HT1080 (cell line): Measurements from ENCODE around the gene C10orf71. TPM values are rescaled to one million over a fixed set of nuclear protein-coding genes. Genes with fewer than 3 reads are reported as not detected.

ENCODE experiments used
- DNase-seq: peaks from one replicate; pipeline ENCODE4 v3.0.0-alpha.2; 2015; ENCODE audit warnings: low read depth
- total RNA-seq: library from RNA; depleted of rRNA; stranded (reverse); fragments of >200 nt; shearing (Covaris generic); gene quantifications from 2 replicates; pipeline ENCODE4 v1.2.3, GENCODE V29; 2014

The C10orf71 gene
- total RNA-seq, 1 experiment from 2014 or later, result not detected

- DNase-seq, result no peak
Measured at GRCh38 chr10:49273626-49274025, 25.3 kb upstream of the C10orf71 start.

GRCh38 chr10:49274886-49275285, 24.1 kb upstream of the C10orf71 start:
- no peak for DNase-seq

- DNase-seq, result no peak
Measured at GRCh38 chr10:49275896-49276295, 23.1 kb upstream of the C10orf71 start.

- no peak for DNase-seq
Measured at GRCh38 chr10:49276596-49276995, 22.4 kb upstream of the C10orf71 start.

GRCh38 chr10:49277973-49278372, 21.0 kb upstream of the C10orf71 start:
- no peak for DNase-seq

- no peak for DNase-seq
Measured at GRCh38 chr10:49278497-49278981, 20.4 kb upstream of the C10orf71 start.

- DNase-seq, result no peak
Measured at GRCh38 chr10:49279015-49279880, 19.7 kb upstream of the C10orf71 start.

GRCh38 chr10:49280001-49280408, 19.0 kb upstream of the C10orf71 start:
- peak; percentile 94 for DNase-seq

GRCh38 chr10:49281461-49281860, 17.5 kb upstream of the C10orf71 start:
- DNase-seq, result no peak

- no peak for DNase-seq
Measured at GRCh38 chr10:49282306-49282705, 16.7 kb upstream of the C10orf71 start.

- no peak for DNase-seq
Measured at GRCh38 chr10:49282879-49283341, 16.1 kb upstream of the C10orf71 start.

- no peak for DNase-seq
Measured at GRCh38 chr10:49283491-49283890, 15.5 kb upstream of the C10orf71 start.

GRCh38 chr10:49284356-49284755, 14.6 kb upstream of the C10orf71 start:
- DNase-seq, result no peak

- DNase-seq, result peak; percentile 35
Measured at GRCh38 chr10:49285232-49285631, 13.7 kb upstream of the C10orf71 start.

- DNase-seq, result no peak
Measured at GRCh38 chr10:49286686-49287085, 12.3 kb upstream of the C10orf71 start.

GRCh38 chr10:49287689-49288340, 11.2 kb upstream of the C10orf71 start:
- DNase-seq, result no peak

- DNase-seq, result peak; percentile 34
Measured at GRCh38 chr10:49288341-49289065, 10.5 kb upstream of the C10orf71 start.

- DNase-seq, result no peak
Measured at GRCh38 chr10:49289480-49289879, 9.5 kb upstream of the C10orf71 start.

GRCh38 chr10:49290131-49290530, 8.8 kb upstream of the C10orf71 start:
- DNase-seq, result no peak

GRCh38 chr10:49290607-49291006, 8.4 kb upstream of the C10orf71 start:
- no peak for DNase-seq

GRCh38 chr10:49292565-49293207, 6.3 kb upstream of the C10orf71 start:
- no peak for DNase-seq
